Effector memory CD8-positive, alpha-beta T cell (primary cell): ENCODE data around the gene CHD5.
"Not testable (repeated sequence)": the region's sequence is repeated elsewhere in the genome, so short reads cannot be mapped to it uniquely, and the experiment has no call there.

ENCODE experiments used
- ATAC-seq: fragments of 150-1000 bp; cut with Tn5 transposase; replicated peaks from 2 replicates; pipeline ENCODE4 v1.10.0; 2021; ENCODE audit warnings: mild to moderate bottlenecking, moderate library complexity
- DNase-seq, 3 experiments: peaks; one replicate each; pipeline ENCODE4 v3.0.0; 2021
- H3K27ac Mint-ChIP-seq, 2 donors: one replicate each; pipeline ENCODE4 v1.8.0; 2022; ENCODE audit warnings: mild to moderate bottlenecking in 2 of 2, mixed read lengths in 2 of 2, moderate library complexity in 2 of 2
- H3K27me3 Mint-ChIP-seq, 2 donors: one replicate each; pipeline ENCODE4 v1.8.0; 2022; ENCODE audit warnings: mixed read lengths in 2 of 2
- H3K36me3 Mint-ChIP-seq: one replicate; pipeline ENCODE4 v1.8.0; 2022; ENCODE audit warnings: mild to moderate bottlenecking, moderate library complexity, mixed read lengths; ENCODE audit not compliant: insufficient read depth
- H3K4me1 Mint-ChIP-seq, 2 donors: one replicate each; pipeline ENCODE4 v1.8.0; 2022; ENCODE audit warnings: low read depth in 2 of 2, mixed read lengths in 2 of 2
- H3K4me3 Mint-ChIP-seq, 2 donors: one replicate each; pipeline ENCODE4 v1.8.0; 2022; ENCODE audit warnings: mild to moderate bottlenecking in 2 of 2, mixed read lengths in 2 of 2, moderate library complexity in 2 of 2
- H3K9me3 Mint-ChIP-seq, 2 donors: one replicate each; pipeline ENCODE4 v1.8.0; 2022; ENCODE audit warnings: mixed read lengths in 2 of 2
- total RNA-seq, 9 experiments: gene quantifications; one replicate each; lab custom pipeline; 2026; lab: John Stamatoyannopoulos, UW

Gene CHD5
- total RNA-seq = 0.26 to 4.7 (median 1.1) reads per million in 9 experiments

- Mint-ChIP-seq H3K27ac (peak within 1 kb of the TSS in 1 of 2 donors; percentile 59), H3K9me3 (no peaks in the 10 kb centered on the region), H3K36me3 (peaks cover 3% of the 10 kb centered on the region), H3K4me3 (peak within 1 kb of the TSS; percentile 74), H3K27me3 (peaks cover 16 to 35% of the 10 kb centered on the region in 2 donors), H3K4me1 (peaks cover 19 to 21% of the 10 kb centered on the region in 2 donors)
- DNase-seq = peak; percentile 6 to 21 (median 17)
- peak; percentile 65 for ATAC-seq
Observed at GRCh38 chr1:6180268-6180706, at the start of gene CHD5. TSS of gene CHD5 (minus strand) at chr1:6180321. CDS start at chr1:6180023, 298 bp downstream.

- Mint-ChIP-seq H3K4me3 (no peak overlapping the region), H3K4me1 (peaks cover 0 to 6% of the 10 kb centered on the region in 2 donors), H3K36me3 (peaks cover 49% of the 10 kb centered on the region), H3K27ac (no peak overlapping the region), H3K27me3 (no peaks in the 10 kb centered on the region), H3K9me3 (no peaks in the 10 kb centered on the region)
- no peak for DNase-seq
- no peak for ATAC-seq
Observed at GRCh38 chr1:6225651-6226050, 45.5 kb upstream of the CHD5 start.

- DNase-seq (no peak), ATAC-seq (no peak)
- peaks cover 0 to 6% of the 10 kb centered on the region in 2 donors for H3K4me1 Mint-ChIP-seq
- no peak overlapping the region for H3K27ac Mint-ChIP-seq
- peaks cover 42% of the 10 kb centered on the region for H3K36me3 Mint-ChIP-seq
- no peaks in the 10 kb centered on the region for H3K27me3 Mint-ChIP-seq
- no peaks in the 10 kb centered on the region for H3K9me3 Mint-ChIP-seq
- H3K4me3 Mint-ChIP-seq = no peak overlapping the region
Observed at GRCh38 chr1:6224718-6225117, 44.6 kb upstream of the CHD5 start.

GRCh38 chr1:6223617-6224016 lies 43.5 kb upstream of the CHD5 start:
- Mint-ChIP-seq H3K36me3 (peaks cover 37% of the 10 kb centered on the region), H3K9me3 (no peaks in the 10 kb centered on the region), H3K27me3 (no peaks in the 10 kb centered on the region), H3K4me1 (peaks cover 0 to 6% of the 10 kb centered on the region in 2 donors), H3K4me3 (no peak overlapping the region), H3K27ac (no peak overlapping the region)
- ATAC-seq (no peak), DNase-seq (no peak)

DNA sequence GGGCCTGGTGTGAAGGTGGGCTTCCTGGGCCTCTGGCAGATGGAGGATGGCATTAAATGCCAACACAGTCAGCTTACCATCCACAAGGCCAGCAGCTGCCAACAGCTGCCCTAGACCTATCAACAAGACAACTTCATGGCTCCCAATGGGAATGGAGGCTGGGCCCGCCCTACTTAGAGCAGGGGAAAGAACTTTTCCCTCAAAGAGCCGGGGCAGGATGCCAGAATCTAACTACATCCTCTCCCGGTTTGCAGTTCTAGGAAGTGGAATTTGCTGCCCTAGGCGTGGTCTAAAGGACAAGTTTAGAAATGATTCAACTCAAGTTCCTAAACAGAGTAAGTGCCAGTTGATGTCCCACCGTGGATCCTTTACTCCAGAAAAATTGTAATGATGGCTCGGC lies 42.5 kb upstream of the CHD5 start:
- H3K36me3 Mint-ChIP-seq = peaks cover 34% of the 10 kb centered on the region

GRCh38 chr1:6221210-6221784 lies 41.2 kb upstream of the CHD5 start:
- no peak for DNase-seq
- H3K9me3 Mint-ChIP-seq = no peaks in the 10 kb centered on the region
- H3K36me3 Mint-ChIP-seq = peaks cover 27% of the 10 kb centered on the region
- H3K27ac Mint-ChIP-seq = no peak overlapping the region
- ATAC-seq = no peak
- no peaks in the 10 kb centered on the region for H3K27me3 Mint-ChIP-seq
- H3K4me3 Mint-ChIP-seq = no peak overlapping the region
- peaks cover 0 to 4% of the 10 kb centered on the region in 2 donors for H3K4me1 Mint-ChIP-seq

More for the DNA sequence above, 42.5 kb upstream of the CHD5 start:
- Mint-ChIP-seq H3K27me3 (no peaks in the 10 kb centered on the region), H3K4me1 (peaks cover 0 to 6% of the 10 kb centered on the region in 2 donors), H3K4me3 (no peak overlapping the region), H3K9me3 (no peaks in the 10 kb centered on the region), H3K27ac (no peak overlapping the region)
- ATAC-seq (no peak), DNase-seq (no peak)

- Mint-ChIP-seq H3K4me1 (no peaks in the 10 kb centered on the region), H3K27me3 (no peaks in the 10 kb centered on the region), H3K36me3 (peaks cover 18% of the 10 kb centered on the region), H3K4me3 (no peak overlapping the region), H3K27ac (no peak overlapping the region), H3K9me3 (no peaks in the 10 kb centered on the region)
- DNase-seq (no peak), ATAC-seq (no peak)
Observed at GRCh38 chr1:6220236-6220635, 40.1 kb upstream of the CHD5 start.

GRCh38 chr1:6219641-6220040 lies 39.5 kb upstream of the CHD5 start:
- not testable (repeated sequence) for H3K9me3 Mint-ChIP-seq, DNase-seq, ATAC-seq, H3K4me1 Mint-ChIP-seq, H3K4me3 Mint-ChIP-seq, H3K27ac Mint-ChIP-seq, H3K27me3 Mint-ChIP-seq
- H3K36me3 Mint-ChIP-seq = peaks cover 18% of the 10 kb centered on the region

GRCh38 chr1:6218375-6219164 lies 38.4 kb upstream of the CHD5 start:
- no peaks in the 10 kb centered on the region for H3K9me3 Mint-ChIP-seq
- no peak overlapping the region for H3K4me3 Mint-ChIP-seq
- no peaks in the 10 kb centered on the region for H3K4me1 Mint-ChIP-seq
- no peak overlapping the region for H3K27ac Mint-ChIP-seq
- no peaks in the 10 kb centered on the region for H3K27me3 Mint-ChIP-seq
- ATAC-seq = no peak
- no peak for DNase-seq
- H3K36me3 Mint-ChIP-seq = peaks cover 11% of the 10 kb centered on the region

DNA sequence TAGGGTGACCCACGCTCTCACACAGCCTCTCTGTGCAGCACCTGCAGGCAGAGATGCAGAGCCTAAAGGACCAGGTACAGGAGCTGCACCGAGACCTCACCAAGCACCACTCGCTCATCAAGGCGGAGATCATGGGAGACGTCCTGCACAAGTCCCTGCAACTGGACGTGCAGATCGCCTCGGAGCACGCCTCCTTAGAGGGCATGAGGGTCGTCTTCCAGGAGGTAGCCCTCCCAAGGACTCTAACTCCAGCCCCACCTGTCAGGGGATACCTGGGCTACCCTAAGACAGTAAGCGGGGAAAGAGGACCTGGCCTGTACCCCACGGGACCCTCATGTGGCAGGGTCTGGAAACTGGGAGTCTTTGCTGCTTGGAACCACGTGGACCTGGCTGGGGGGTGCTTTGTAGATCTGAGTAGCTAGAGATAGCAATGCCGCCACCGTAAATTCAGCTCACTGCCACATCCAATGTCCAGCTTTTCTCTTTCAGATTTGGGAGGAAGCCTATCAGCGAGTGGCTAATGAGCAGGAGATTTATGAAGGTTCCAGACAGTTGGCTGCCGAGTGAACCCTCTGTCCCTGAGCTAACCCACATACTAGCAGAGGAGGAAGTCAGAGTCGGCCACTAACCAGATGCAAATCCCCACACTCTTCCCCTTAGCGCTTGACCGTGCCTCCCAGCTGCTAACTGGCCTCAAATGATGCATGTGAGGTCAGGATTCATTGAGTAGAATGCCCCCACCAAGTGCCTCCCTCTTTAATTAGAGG lies 32.3 kb upstream of the CHD5 start:
- no peak for ATAC-seq
- no peaks in the 10 kb centered on the region for H3K27me3 Mint-ChIP-seq
- no peak for DNase-seq

GRCh38 chr1:6211731-6212130 lies 31.6 kb upstream of the CHD5 start:
- H3K27ac Mint-ChIP-seq = no peak overlapping the region

More for the DNA sequence above, 32.3 kb upstream of the CHD5 start:
- H3K9me3 Mint-ChIP-seq = no peaks in the 10 kb centered on the region
- peak overlapping the region in 1 of 2 donors; percentile 9 for H3K4me3 Mint-ChIP-seq
- peaks cover 0 to 3% of the 10 kb centered on the region in 2 donors for H3K4me1 Mint-ChIP-seq
- no peak overlapping the region for H3K27ac Mint-ChIP-seq
- H3K36me3 Mint-ChIP-seq = peaks cover 3% of the 10 kb centered on the region

DNA sequence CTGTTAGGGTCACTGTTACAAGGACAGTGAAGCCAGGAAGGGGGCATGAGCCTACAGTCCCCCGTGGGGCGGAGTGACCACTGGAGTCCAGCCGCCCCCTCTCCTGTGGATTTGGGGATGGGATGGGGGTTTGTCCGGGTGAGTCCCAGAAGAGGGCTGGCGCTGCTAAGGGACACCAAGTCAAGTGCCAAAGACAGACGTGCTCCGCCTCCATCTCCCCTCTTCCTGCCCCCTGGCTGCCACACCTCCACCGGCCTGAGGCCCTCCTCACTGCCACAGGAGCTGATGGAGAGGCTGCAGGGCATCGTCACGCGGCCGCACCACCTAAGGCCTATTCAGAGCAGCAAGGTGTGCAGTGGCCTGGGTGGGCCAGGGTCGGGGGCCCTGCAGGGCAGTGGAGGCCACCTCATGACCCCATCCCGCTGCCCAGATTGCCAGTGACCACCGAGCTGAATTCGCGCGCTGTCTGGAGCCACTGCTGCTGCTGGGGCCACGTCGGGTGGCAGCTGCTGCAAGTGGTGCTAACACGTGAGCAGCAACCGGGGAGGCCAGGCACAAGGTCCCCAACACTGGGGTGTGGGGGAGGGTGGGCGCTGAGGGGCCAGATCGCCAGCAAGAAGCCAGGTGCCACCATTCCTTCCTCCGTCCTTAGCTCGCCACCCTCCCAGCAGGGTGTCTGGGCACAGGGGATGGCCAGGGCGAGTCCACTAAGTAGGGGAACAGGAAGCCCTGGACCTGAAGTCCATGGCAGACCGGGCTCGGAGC lies 30.7 kb upstream of the CHD5 start:
- Mint-ChIP-seq H3K36me3 (peaks cover 3% of the 10 kb centered on the region), H3K4me1 (peaks cover 0 to 8% of the 10 kb centered on the region in 2 donors), H3K27ac (no peak overlapping the region), H3K9me3 (no peaks in the 10 kb centered on the region), H3K4me3 (no peak overlapping the region), H3K27me3 (peaks cover 0 to 6% of the 10 kb centered on the region in 2 donors)
- ATAC-seq = no peak
- no peak for DNase-seq

More at GRCh38 chr1:6211731-6212130, 31.6 kb upstream of the CHD5 start:
- DNase-seq (no peak), ATAC-seq (no peak)
- peaks cover 0 to 6% of the 10 kb centered on the region in 2 donors for H3K4me1 Mint-ChIP-seq
- H3K36me3 Mint-ChIP-seq = peaks cover 3% of the 10 kb centered on the region
- H3K9me3 Mint-ChIP-seq = no peaks in the 10 kb centered on the region
- H3K4me3 Mint-ChIP-seq = peak overlapping the region in 1 of 2 donors; percentile 9
- H3K27me3 Mint-ChIP-seq = peaks cover 0 to 5% of the 10 kb centered on the region in 2 donors
